H9 (cell line): Measurements from ENCODE around the gene PADI4. TPM values are rescaled to one million over a fixed set of nuclear protein-coding genes. Genes with fewer than 3 reads are reported as not detected.

Source experiments
- DNase-seq: peaks from one replicate; pipeline ENCODE4 v3.0.0-alpha.2; 2017
- H2AFZ ChIP-seq: one replicate; pipeline ENCODE4 v1.6.1; 2013; ENCODE audit warnings: mild to moderate bottlenecking, low read length, control low read depth, moderate library complexity
- H2AK5ac ChIP-seq: 2 replicates; pipeline ENCODE4 v1.6.1; 2013; ENCODE audit warnings: low read length, control low read depth, mixed read lengths; ENCODE audit not compliant: insufficient read length
- H2BK120ac ChIP-seq: one replicate; pipeline ENCODE4 v1.6.1; 2013; ENCODE audit warnings: low read depth, mild to moderate bottlenecking, low read length, control low read depth, inconsistent platforms; ENCODE audit not compliant: poor library complexity, severe bottlenecking
- H2BK12ac ChIP-seq: 2 replicates; pipeline ENCODE4 v1.6.1; 2013; ENCODE audit warnings: low read length, control low read depth, mixed read lengths, low read depth; ENCODE audit not compliant: insufficient read length
- H2BK15ac ChIP-seq: 2 replicates; pipeline ENCODE4 v1.6.1; 2013; ENCODE audit warnings: low read depth, low read length, control low read depth
- H2BK20ac ChIP-seq: one replicate; pipeline ENCODE4 v1.6.1; 2013; ENCODE audit warnings: low read depth, mild to moderate bottlenecking, low read length, control low read depth, inconsistent platforms; ENCODE audit not compliant: poor library complexity, severe bottlenecking
- H2BK5ac ChIP-seq: 2 replicates; pipeline ENCODE4 v1.6.1; 2013; ENCODE audit warnings: low read length, control low read depth, mixed read lengths; ENCODE audit not compliant: insufficient read length
- H3K14ac ChIP-seq: 2 replicates; pipeline ENCODE4 v1.6.1; 2013; ENCODE audit warnings: low read length, control low read depth; ENCODE audit not compliant: insufficient read depth
- H3K18ac ChIP-seq: 2 replicates; pipeline ENCODE4 v1.6.1; 2013; ENCODE audit warnings: low read depth, mild to moderate bottlenecking, mixed read lengths, low read length, control low read depth; ENCODE audit not compliant: insufficient read length
- H3K23ac ChIP-seq: 2 replicates; pipeline ENCODE4 v1.6.1; 2013; ENCODE audit warnings: low read length, control low read depth, mixed read lengths, low read depth; ENCODE audit not compliant: insufficient read length
- H3K23me2 ChIP-seq: 2 replicates; pipeline ENCODE4 v1.6.1; 2013; ENCODE audit warnings: low read depth, mild to moderate bottlenecking, mixed read lengths, low read length, control low read depth; ENCODE audit not compliant: insufficient read length, poor library complexity, severe bottlenecking
- H3K27ac ChIP-seq: 2 replicates; pipeline ENCODE4 v1.5.1; 2013; ENCODE audit warnings: low read length, control low read depth, mixed read lengths, low read depth; ENCODE audit not compliant: insufficient read length
- H3K27me3 ChIP-seq: 2 replicates; pipeline ENCODE4 v1.6.1; 2013; ENCODE audit warnings: low read length, control low read depth, inconsistent platforms; ENCODE audit not compliant: insufficient read depth
- H3K4ac ChIP-seq: 2 replicates; pipeline ENCODE4 v1.6.1; 2013; ENCODE audit warnings: low read depth, mild to moderate bottlenecking, control low read depth, inconsistent platforms, low read length, moderate library complexity
- H3K4me1 ChIP-seq: 2 replicates; pipeline ENCODE4 v1.6.1; 2013; ENCODE audit warnings: low read length, control low read depth, inconsistent platforms; ENCODE audit not compliant: insufficient read depth
- H3K4me2 ChIP-seq: 2 replicates; pipeline ENCODE4 v1.6.1; 2013; ENCODE audit warnings: low read length, control low read depth, mixed read lengths; ENCODE audit not compliant: insufficient read length, insufficient read depth
- H3K56ac ChIP-seq: 2 replicates; pipeline ENCODE4 v1.6.1; 2013; ENCODE audit warnings: low read depth, mild to moderate bottlenecking, mixed read lengths, low read length, control low read depth; ENCODE audit not compliant: insufficient read length
- H3K79me1 ChIP-seq: 2 replicates; pipeline ENCODE4 v1.6.1; 2013; ENCODE audit warnings: low read depth, mild to moderate bottlenecking, moderate library complexity, low read length, control low read depth, inconsistent platforms; ENCODE audit not compliant: insufficient read depth, poor library complexity, severe bottlenecking
- H3K79me2 ChIP-seq: 2 replicates; pipeline ENCODE4 v1.6.1; 2013; ENCODE audit warnings: low read length, control low read depth, inconsistent platforms; ENCODE audit not compliant: insufficient read depth
- H3K9ac ChIP-seq: 2 replicates; pipeline ENCODE4 v1.6.1; 2013; ENCODE audit warnings: low read length, control low read depth, mixed read lengths; ENCODE audit not compliant: insufficient read length; ENCODE audit errors: extremely low read depth
- H3K9me3 ChIP-seq: one replicate; pipeline ENCODE4 v1.6.1; 2013; ENCODE audit warnings: low read depth, low read length, inconsistent platforms; ENCODE audit not compliant: control insufficient read depth
- H3T11ph ChIP-seq: one replicate; pipeline ENCODE4 v1.6.1; 2013; ENCODE audit warnings: mild to moderate bottlenecking, low read length, control low read depth, inconsistent platforms
- H4K20me1 ChIP-seq: one replicate; pipeline ENCODE4 v1.6.1; 2013; ENCODE audit not compliant: control insufficient read depth, insufficient read length, insufficient read depth
- H4K5ac ChIP-seq: 2 replicates; pipeline ENCODE4 v1.6.1; 2013; ENCODE audit warnings: low read depth, mild to moderate bottlenecking, mixed read lengths, low read length, control low read depth; ENCODE audit not compliant: insufficient read length
- H4K8ac ChIP-seq: replicated peaks from 2 replicates; pipeline ENCODE4 v1.6.1; 2013; ENCODE audit warnings: low read length, control low read depth, mixed read lengths, low read depth; ENCODE audit not compliant: insufficient read length
- H4K91ac ChIP-seq: 2 replicates; pipeline ENCODE4 v1.6.1; 2013; ENCODE audit warnings: low read depth, mild to moderate bottlenecking, moderate library complexity, mixed read lengths, low read length, control low read depth; ENCODE audit not compliant: insufficient read length
- H3K27ac Mint-ChIP-seq, 3 experiments: 2 replicates in 2 of 3; 3 replicates in 1 of 3; pipeline ENCODE4 v1.8.0; 2020 to 2021; ENCODE audit warnings: mixed read lengths in 3 of 3, mild to moderate bottlenecking in 1 of 3, moderate library complexity in 1 of 3
- H3K27me3 Mint-ChIP-seq: 2 replicates; pipeline ENCODE4 v1.8.0; 2021; ENCODE audit warnings: low read depth, mild to moderate bottlenecking, moderate library complexity, mixed read lengths
- H3K36me3 Mint-ChIP-seq, 3 experiments: 2 replicates in 2 of 3; 3 replicates in 1 of 3; pipeline ENCODE4 v1.8.0; 2020 to 2021; ENCODE audit warnings: low read depth in 3 of 3, mixed read lengths in 3 of 3; ENCODE audit not compliant: insufficient read depth in 1 of 3
- H3K4me1 Mint-ChIP-seq, 2 experiments: 2 replicates each; pipeline ENCODE4 v1.8.0; 2020; ENCODE audit warnings: mixed read lengths in 2 of 2
- H3K4me3 Mint-ChIP-seq, 2 experiments: 2 replicates in 1 of 2; 3 replicates in 1 of 2; pipeline ENCODE4 v1.8.0; 2020 to 2021; ENCODE audit warnings: mild to moderate bottlenecking in 2 of 2, mixed read lengths in 2 of 2, moderate library complexity in 1 of 2
- H3K9me3 Mint-ChIP-seq, 2 experiments: 2 replicates in 1 of 2; 3 replicates in 1 of 2; pipeline ENCODE4 v1.8.0; 2020; ENCODE audit warnings: mild to moderate bottlenecking in 2 of 2, mixed read lengths in 2 of 2, moderate library complexity in 1 of 2
- CTCF ChIP-seq: fragments of 200-600 bp; sonication (generic); conservative IDR thresholded peaks from 3 replicates; pipeline ENCODE4 v1.8.0; 2021; ENCODE audit warnings: antibody characterized with exemption, mild to moderate bottlenecking
- WGBS: extraction: QIAGEN DNeasy Blood & Tissue Kit; methylation state at CpG from one replicate; pipeline ENCODE4 v1.1.7; 2013; ENCODE audit warnings: missing lambda C conversion rate, low lambda C conversion rate, mixed read lengths; ENCODE audit not compliant: insufficient read length; ENCODE audit errors: extremely low coverage; 5-methylcytosine and 5-hydroxymethylcytosine counted together
- total RNA-seq: library from RNA; stranded (reverse); gene quantifications from 2 replicates; pipeline ENCODE4 v1.2.1, GENCODE V29; 2021

Gene PADI4
- total RNA-seq, 1 experiment from 2014 or later, result 0.13 TPM

GRCh38 chr1:17400725-17401341 is 92.8 kb downstream of the PADI4 start:
- Histone ChIP-seq H3K79me2 (no peaks in the 10 kb centered on the region), H3K9ac (no peak overlapping the region), H3K23me2 (no peaks in the 10 kb centered on the region), H2BK12ac (no peak overlapping the region), H3K79me1 (no peaks in the 10 kb centered on the region), H2BK120ac (no peak overlapping the region), H3T11ph (no peak overlapping the region), H2AK5ac (no peak overlapping the region), H3K23ac (no peak overlapping the region), H3K56ac (no peak overlapping the region), H3K4me1 (no peaks in the 10 kb centered on the region), H2BK20ac (no peak overlapping the region), H4K5ac (no peak overlapping the region), H4K91ac (no peak overlapping the region), H3K27ac (no peak overlapping the region), H3K18ac (no peak overlapping the region), H3K4ac (no peak overlapping the region), H2AFZ (no peak overlapping the region), H3K27me3 (no peaks in the 10 kb centered on the region), H2BK5ac (no peak overlapping the region), H3K4me2 (no peak overlapping the region), H2BK15ac (no peak overlapping the region), H3K14ac (peak overlapping the region; percentile 33; the same call in 1 of the 2 replicates), H4K20me1 (no peaks in the 10 kb centered on the region), H4K8ac (no peak overlapping the region), H3K9me3 (no peaks in the 10 kb centered on the region)
- no CpG with 5 or more reads among the region's 11 CpGs for WGBS
- Mint-ChIP-seq H3K4me3 (no peak overlapping the region), H3K36me3 (peaks cover 0 to 8% (median 3%) of the 10 kb centered on the region in 3 experiments; a peak in 3 of 7 replicates), H3K4me1 (peaks cover 22 to 32% of the 10 kb centered on the region in 2 experiments), H3K27me3 (peaks cover 5% of the 10 kb centered on the region), H3K9me3 (no peaks in the 10 kb centered on the region), H3K27ac (peak overlapping the region in 1 of 3 experiments; percentile 26; a peak in 1 of 7 replicates)
- no peak; the same call in 2 of the 3 replicates for TF ChIP-seq CTCF
- no peak for DNase-seq
